RWPE1 (cell line): ENCODE measurements around the gene CDK6.

Experiments
- CTCF ChIA-PET: fragments of 350-600 bp; sonication (Branson Sonifier 250); formaldehyde crosslinking; extraction: SDS; loops from one replicate; lab custom pipeline; 2021; lab: Yijun Ruan, JAX
- POLR2A ChIA-PET: fragments of 400-600 bp; formaldehyde crosslinking; extraction: SDS; loops from one replicate; lab custom pipeline; 2020; ENCODE audit warnings: antibody characterized with exemption; ENCODE audit not compliant: low non-redundant PET; lab: Yijun Ruan, JAX
- DNase-seq: peaks from one replicate; pipeline ENCODE4 v3.0.0; 2012; ENCODE audit warnings: low spot score
- H3K27ac ChIP-seq: fragments of 450-650 bp; 2 replicates; pipeline ENCODE4 v1.5.1; 2017
- TF ChIP-seq, protein P1 (sequence below): fragments of 450-650 bp; conservative IDR thresholded peaks from 2 replicates; pipeline ENCODE4 v1.5.1; 2017; ENCODE audit warnings: low read depth, mild to moderate bottlenecking

Gene CDK6

DNA sequence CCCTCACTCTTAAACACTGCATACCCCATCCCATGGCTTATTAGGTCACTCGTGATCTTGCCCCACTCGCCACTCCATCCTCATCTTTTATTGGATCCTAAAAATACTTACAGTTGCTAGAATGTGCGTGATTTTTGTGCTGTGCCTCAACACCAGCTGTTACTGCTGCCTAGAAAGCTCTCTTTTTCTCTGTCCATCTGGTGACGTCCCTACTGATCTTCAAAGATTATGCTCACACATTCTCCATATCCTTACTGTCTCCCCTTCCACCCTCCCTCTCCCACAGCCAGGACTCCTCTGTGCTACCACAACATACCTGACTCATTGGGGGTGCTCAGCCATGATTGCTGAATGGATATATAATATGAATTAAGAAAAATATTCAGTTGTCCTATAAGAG lies 42.0 kb downstream of the CDK6 start:
- CTCF ChIA-PET, result no interaction called here
- POLR2A ChIA-PET, result no interaction called here
- no peak for DNase-seq
- H3K27ac ChIP-seq, result no peak overlapping the region
- TF ChIP-seq, protein P1, sequence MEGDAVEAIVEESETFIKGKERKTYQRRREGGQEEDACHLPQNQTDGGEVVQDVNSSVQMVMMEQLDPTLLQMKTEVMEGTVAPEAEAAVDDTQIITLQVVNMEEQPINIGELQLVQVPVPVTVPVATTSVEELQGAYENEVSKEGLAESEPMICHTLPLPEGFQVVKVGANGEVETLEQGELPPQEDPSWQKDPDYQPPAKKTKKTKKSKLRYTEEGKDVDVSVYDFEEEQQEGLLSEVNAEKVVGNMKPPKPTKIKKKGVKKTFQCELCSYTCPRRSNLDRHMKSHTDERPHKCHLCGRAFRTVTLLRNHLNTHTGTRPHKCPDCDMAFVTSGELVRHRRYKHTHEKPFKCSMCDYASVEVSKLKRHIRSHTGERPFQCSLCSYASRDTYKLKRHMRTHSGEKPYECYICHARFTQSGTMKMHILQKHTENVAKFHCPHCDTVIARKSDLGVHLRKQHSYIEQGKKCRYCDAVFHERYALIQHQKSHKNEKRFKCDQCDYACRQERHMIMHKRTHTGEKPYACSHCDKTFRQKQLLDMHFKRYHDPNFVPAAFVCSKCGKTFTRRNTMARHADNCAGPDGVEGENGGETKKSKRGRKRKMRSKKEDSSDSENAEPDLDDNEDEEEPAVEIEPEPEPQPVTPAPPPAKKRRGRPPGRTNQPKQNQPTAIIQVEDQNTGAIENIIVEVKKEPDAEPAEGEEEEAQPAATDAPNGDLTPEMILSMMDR, result no peak

DNA sequence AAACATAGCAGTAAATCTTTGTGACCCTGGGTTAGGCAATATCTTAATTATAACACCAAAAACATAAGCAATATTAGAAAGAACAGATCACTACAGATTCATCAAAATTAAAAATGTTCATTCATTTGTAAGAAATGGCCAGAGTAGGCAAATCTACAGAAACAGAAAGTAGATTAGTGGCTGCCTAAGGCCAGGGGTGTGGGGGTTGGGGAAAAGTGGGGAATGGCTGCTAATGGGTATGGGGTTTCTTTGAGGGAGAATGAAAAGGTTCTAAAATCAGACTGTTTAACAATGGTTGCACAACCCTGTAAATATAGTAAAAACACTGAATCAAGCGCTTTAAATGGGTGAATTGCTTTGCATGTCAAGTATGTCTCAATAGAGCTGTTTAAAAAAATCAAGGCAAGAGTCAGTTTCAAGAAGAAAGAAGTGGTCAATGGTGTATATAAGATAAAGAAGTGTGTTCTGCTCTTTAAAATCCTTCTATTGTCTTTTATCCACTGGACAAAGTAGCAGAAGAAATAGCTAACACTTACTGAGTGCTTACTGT lies 42.6 kb downstream of the CDK6 start:
- H3K27ac ChIP-seq, result no peak overlapping the region
- ChIA-PET CTCF (interaction anchor here (0.6 kb wide), 1 partner anchor 53 kb away, joined by 5 read pairs; no protein-coding TSS in a partner anchor), POLR2A (no interaction called here)
- no peak for DNase-seq
- TF ChIP-seq, protein P1, result no peak

DNA sequence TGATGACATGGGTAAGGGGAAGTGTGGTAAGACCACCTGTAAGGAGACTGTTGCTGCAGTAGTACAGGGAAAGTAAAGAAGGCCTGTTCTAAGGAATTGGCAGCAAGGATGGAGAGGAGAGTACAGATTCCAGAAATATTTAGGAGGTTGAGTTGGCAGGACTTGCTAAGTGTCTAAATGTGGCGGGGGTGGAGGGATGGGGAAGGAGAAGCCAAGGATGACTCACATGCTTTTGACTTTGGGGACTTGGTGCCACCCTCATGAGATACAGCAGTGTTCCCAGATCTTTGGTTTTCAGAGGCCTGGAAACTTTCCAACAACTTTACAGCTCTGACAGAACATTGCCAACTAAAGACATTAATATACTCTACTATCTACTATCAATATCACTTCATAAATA lies 45.4 kb downstream of the CDK6 start:
- no peak for DNase-seq
- CTCF ChIA-PET, result no interaction called here

DNA sequence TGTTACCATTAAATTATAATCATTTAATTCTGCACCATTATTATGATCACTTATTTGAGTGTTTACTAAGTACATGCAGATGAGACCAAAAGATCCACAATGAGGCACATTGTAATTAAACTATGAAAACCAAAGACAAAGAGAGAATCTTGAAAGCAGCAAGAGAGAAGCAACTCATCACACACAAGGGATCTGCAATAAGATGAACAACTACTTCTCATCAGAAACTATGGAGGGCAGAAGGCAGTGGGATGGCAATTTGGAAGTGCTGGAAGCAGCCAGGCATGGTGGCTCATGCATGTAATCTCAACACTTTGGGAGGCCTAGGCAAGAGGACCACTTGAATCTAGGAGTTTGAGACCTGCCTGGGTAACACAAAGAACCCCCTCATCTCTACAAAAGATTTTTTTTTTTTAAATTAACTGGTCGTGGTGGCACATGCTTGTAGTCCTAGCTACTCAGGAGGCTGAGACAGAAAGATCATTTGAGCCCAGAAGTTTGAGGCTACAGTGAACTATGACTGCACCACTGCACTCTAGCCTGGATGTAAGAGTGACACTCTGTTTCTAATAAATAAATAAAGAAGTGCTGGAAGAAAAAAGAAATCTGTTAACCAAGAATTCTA lies 47.7 kb downstream of the CDK6 start:
- no peak overlapping the region for H3K27ac ChIP-seq
- TF ChIP-seq, protein P1, result no peak
- ChIA-PET POLR2A (no interaction called here), CTCF (no interaction called here)
- no peak for DNase-seq

More for the DNA sequence above, 45.4 kb downstream of the CDK6 start:
- TF ChIP-seq, protein P1, result no peak
- H3K27ac ChIP-seq, result no peak overlapping the region
- POLR2A ChIA-PET, result no interaction called here

DNA sequence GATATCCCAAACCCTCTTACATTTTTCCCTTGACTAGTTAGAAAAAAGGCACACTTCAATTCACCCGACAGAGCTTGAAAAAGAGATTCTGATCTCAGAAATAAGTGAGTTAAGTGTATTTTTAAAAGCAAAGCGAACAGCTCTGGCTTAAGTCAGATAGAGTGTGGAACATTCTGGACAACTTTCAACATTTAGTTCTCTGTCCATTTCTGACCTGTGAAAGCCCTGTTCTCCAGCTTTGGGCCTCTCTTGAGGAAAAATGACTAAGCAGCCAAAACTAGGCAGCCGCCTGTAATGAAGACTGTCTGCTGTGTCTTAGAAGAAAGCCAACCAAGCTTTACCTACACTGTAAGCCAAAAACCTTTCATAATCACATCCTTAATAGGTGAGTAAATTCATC lies 50.5 kb downstream of the CDK6 start:
- ChIA-PET POLR2A (no interaction called here), CTCF (no interaction called here)
- TF ChIP-seq, protein P1, result no peak
- H3K27ac ChIP-seq, result no peak overlapping the region
- no peak for DNase-seq

DNA sequence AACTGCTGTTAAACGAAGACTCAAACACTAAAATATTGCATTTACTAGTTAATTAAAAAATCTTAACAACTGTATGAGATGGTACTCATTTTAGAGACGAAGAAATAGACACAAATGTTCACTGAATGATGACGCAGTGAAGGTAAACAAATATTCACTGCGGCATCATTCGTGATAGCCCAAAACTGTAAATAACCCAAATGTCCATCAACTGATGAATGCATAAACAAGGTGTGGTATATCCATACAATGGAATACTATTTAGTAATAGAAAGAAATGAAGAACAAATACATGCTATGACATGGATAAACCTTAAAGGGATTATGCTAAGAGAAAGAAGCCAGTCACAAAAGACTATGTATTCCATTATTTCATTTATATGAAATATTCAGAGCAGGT lies 51.4 kb downstream of the CDK6 start:
- H3K27ac ChIP-seq, result no peak overlapping the region
- ChIA-PET POLR2A (no interaction called here), CTCF (no interaction called here)
- TF ChIP-seq, protein P1, result no peak
- no peak for DNase-seq
